Left lobe of liver (tissue), 2 donors: ENCODE data around the gene LDHB. TPM values are rescaled to one million over a fixed set of nuclear protein-coding genes. Genes with fewer than 3 reads are reported as not detected.
A peak's percentile ranks its signal among the peaks of the same experiment; 100 is the strongest.
"Not testable (repeated sequence)": the region's sequence is repeated elsewhere in the genome, so short reads cannot be mapped to it uniquely, and the experiment has no call there.

Source experiments
- ATAC-seq: fragments of 200-7000 bp; cut with Tn5 transposase; one replicate; pipeline ENCODE4 v1.9.1; 2020; ENCODE audit warnings: mild to moderate bottlenecking, moderate library complexity
- DNase-seq: peaks from one replicate; pipeline ENCODE4 v3.0.0-alpha.2; 2020; ENCODE audit warnings: low spot score
- total RNA-seq: library from RNA; stranded (reverse); gene quantifications from one replicate; pipeline ENCODE4 v1.2.1, GENCODE V29; 2021
- donor health status: DM: no; HTN: no; CAD: no; lungs with moderate emphysema.
- donor health status: DM: no; HTN: yes; CAD: no.

LDHB gene
- total RNA-seq, 1 donor from 2014 or later: 23.2 TPM

GRCh38 chr12:21662122-21662792 lies 4.6 kb upstream of the LDHB start:
- ATAC-seq: no peak
- no peak for DNase-seq

- DNase-seq, ATAC-seq: not testable (repeated sequence)
Measured at GRCh38 chr12:21661396-21662093, 3.9 kb upstream of the LDHB start.

GRCh38 chr12:21659383-21659782 lies 1.7 kb upstream of the LDHB start:
- no peak for ATAC-seq

GRCh38 chr12:21656905-21657325 lies 727 bp downstream of the LDHB start:
- no peak for DNase-seq
- peak; percentile 39 for ATAC-seq

More at GRCh38 chr12:21659383-21659782, 1.7 kb upstream of the LDHB start:
- DNase-seq: no peak

GRCh38 chr12:21655591-21655990 lies 2.1 kb downstream of the LDHB start:
- no peak for ATAC-seq
- DNase-seq: no peak

GRCh38 chr12:21651821-21652220 lies 5.8 kb downstream of the LDHB start:
- ATAC-seq (no peak), DNase-seq (no peak)

GRCh38 chr12:21650997-21651396 lies 6.6 kb downstream of the LDHB start:
- DNase-seq: no peak
- no peak for ATAC-seq

GRCh38 chr12:21649034-21649433 lies 8.6 kb downstream of the LDHB start:
- ATAC-seq (no peak), DNase-seq (no peak)

- DNase-seq (no peak), ATAC-seq (no peak)
Measured at GRCh38 chr12:21648378-21648777, 9.3 kb downstream of the LDHB start.

- no peak for DNase-seq
- no peak for ATAC-seq
Measured at GRCh38 chr12:21647179-21647578, 10.5 kb downstream of the LDHB start.

GRCh38 chr12:21645041-21645500 lies 12.6 kb downstream of the LDHB start:
- ATAC-seq, DNase-seq: not testable (repeated sequence)

- DNase-seq (no peak), ATAC-seq (no peak)
Measured at GRCh38 chr12:21644516-21644915, 13.1 kb downstream of the LDHB start.

GRCh38 chr12:21643758-21644157 lies 13.9 kb downstream of the LDHB start:
- DNase-seq (no peak), ATAC-seq (no peak)

- no peak for DNase-seq
- ATAC-seq: no peak
Measured at GRCh38 chr12:21642707-21643389, 14.8 kb downstream of the LDHB start.

GRCh38 chr12:21638054-21638891 lies 19.4 kb downstream of the LDHB start:
- DNase-seq (no peak), ATAC-seq (no peak)

- DNase-seq (no peak), ATAC-seq (no peak)
Measured at GRCh38 chr12:21634245-21634644, 23.4 kb downstream of the LDHB start.

GRCh38 chr12:21631367-21631766 lies 26.3 kb downstream of the LDHB start:
- DNase-seq (no peak), ATAC-seq (no peak)

- DNase-seq: no peak
Measured at GRCh38 chr12:21627924-21628323, 29.7 kb downstream of the LDHB start.

GRCh38 chr12:21618566-21618965 lies 39.1 kb downstream of the LDHB start:
- DNase-seq (no peak), ATAC-seq (no peak)

More at GRCh38 chr12:21627924-21628323, 29.7 kb downstream of the LDHB start:
- no peak for ATAC-seq

GRCh38 chr12:21617030-21617429 lies 40.6 kb downstream of the LDHB start:
- ATAC-seq: no peak
- DNase-seq: no peak

- no peak for ATAC-seq
- DNase-seq: no peak
Measured at GRCh38 chr12:21615431-21615830, 42.2 kb downstream of the LDHB start.
